BE2C (cell line): Measurements from ENCODE around the gene HES4.

Experiments
- DNase-seq: peaks from one replicate; pipeline ENCODE4 v3.0.0-alpha.2; 2020
- H3K27me3 ChIP-seq: fragments of 250-450 bp; sonication (Bioruptor Pico); 2 replicates; pipeline ENCODE4 v1.5.1; 2020; ENCODE audit warnings: mild to moderate bottlenecking
- H3K36me3 ChIP-seq: fragments of 250-450 bp; sonication (Bioruptor Pico); 2 replicates; pipeline ENCODE4 v1.5.1; 2020; ENCODE audit warnings: mild to moderate bottlenecking
- H3K4me1 ChIP-seq: fragments of 250-450 bp; sonication (Bioruptor Pico); 2 replicates; pipeline ENCODE4 v1.5.1; 2020
- H3K4me3 ChIP-seq: 2 replicates; pipeline ENCODE4 v1.5.1; 2011; ENCODE audit warnings: low read depth, low read length
- H3K9me3 ChIP-seq: fragments of 250-450 bp; sonication (Bioruptor Pico); 2 replicates; pipeline ENCODE4 v1.5.1; 2020
- CTCF ChIP-seq: IDR thresholded peaks from 2 replicates; pipeline ENCODE4 v1.5.1; 2012; ENCODE audit warnings: mild to moderate bottlenecking, low read depth, low read length

The HES4 gene

DNA sequence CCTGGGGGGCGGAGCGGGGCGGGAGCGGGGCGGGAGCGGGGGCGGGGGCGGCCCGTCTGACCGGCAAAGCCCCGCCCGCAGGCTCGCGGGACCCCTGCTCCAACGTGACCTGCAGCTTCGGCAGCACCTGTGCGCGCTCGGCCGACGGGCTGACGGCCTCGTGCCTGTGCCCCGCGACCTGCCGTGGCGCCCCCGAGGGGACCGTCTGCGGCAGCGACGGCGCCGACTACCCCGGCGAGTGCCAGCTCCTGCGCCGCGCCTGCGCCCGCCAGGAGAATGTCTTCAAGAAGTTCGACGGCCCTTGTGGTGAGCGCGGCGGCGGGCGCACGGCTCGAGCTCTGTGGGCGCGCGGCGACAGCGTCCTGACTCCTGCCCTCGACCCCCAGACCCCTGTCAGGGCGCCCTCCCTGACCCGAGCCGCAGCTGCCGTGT, 41.2 kb upstream of the HES4 start:
- no peak for DNase-seq
- Histone ChIP-seq H3K36me3 (no peaks in the 10 kb centered on the region), H3K4me1 (peaks cover 14% of the 10 kb centered on the region), H3K4me3 (no peak overlapping the region), H3K27me3 (peaks cover 25% of the 10 kb centered on the region), H3K9me3 (no peaks in the 10 kb centered on the region)
- TF ChIP-seq CTCF: no peak

GRCh38 chr1:1040004-1040991, 40.4 kb upstream of the HES4 start:
- peak; percentile 9; the same call in 1 of the 2 replicates for TF ChIP-seq CTCF
- peak overlapping the region; percentile 24; the same call in 1 of the 2 replicates for H3K4me3 ChIP-seq
- H3K27me3 ChIP-seq: peaks cover 25% of the 10 kb centered on the region
- peaks cover 14% of the 10 kb centered on the region for H3K4me1 ChIP-seq
- no peaks in the 10 kb centered on the region for H3K36me3 ChIP-seq
- DNase-seq: peak; percentile 90
- H3K9me3 ChIP-seq: no peaks in the 10 kb centered on the region

GRCh38 chr1:1039145-1039910, 39.4 kb upstream of the HES4 start:
- no peak for TF ChIP-seq CTCF
- peaks cover 30% of the 10 kb centered on the region for H3K27me3 ChIP-seq
- no peak overlapping the region for H3K4me3 ChIP-seq

GRCh38 chr1:1038694-1039093, 38.8 kb upstream of the HES4 start:
- H3K9me3 ChIP-seq: no peaks in the 10 kb centered on the region
- H3K36me3 ChIP-seq: no peaks in the 10 kb centered on the region
- no peak overlapping the region for H3K4me3 ChIP-seq
- peaks cover 37% of the 10 kb centered on the region for H3K27me3 ChIP-seq
- peaks cover 14% of the 10 kb centered on the region for H3K4me1 ChIP-seq
- no peak for TF ChIP-seq CTCF
- no peak for DNase-seq

More at GRCh38 chr1:1039145-1039910, 39.4 kb upstream of the HES4 start:
- Histone ChIP-seq H3K9me3 (no peaks in the 10 kb centered on the region), H3K36me3 (no peaks in the 10 kb centered on the region), H3K4me1 (peaks cover 14% of the 10 kb centered on the region)
- no peak for DNase-seq

DNA sequence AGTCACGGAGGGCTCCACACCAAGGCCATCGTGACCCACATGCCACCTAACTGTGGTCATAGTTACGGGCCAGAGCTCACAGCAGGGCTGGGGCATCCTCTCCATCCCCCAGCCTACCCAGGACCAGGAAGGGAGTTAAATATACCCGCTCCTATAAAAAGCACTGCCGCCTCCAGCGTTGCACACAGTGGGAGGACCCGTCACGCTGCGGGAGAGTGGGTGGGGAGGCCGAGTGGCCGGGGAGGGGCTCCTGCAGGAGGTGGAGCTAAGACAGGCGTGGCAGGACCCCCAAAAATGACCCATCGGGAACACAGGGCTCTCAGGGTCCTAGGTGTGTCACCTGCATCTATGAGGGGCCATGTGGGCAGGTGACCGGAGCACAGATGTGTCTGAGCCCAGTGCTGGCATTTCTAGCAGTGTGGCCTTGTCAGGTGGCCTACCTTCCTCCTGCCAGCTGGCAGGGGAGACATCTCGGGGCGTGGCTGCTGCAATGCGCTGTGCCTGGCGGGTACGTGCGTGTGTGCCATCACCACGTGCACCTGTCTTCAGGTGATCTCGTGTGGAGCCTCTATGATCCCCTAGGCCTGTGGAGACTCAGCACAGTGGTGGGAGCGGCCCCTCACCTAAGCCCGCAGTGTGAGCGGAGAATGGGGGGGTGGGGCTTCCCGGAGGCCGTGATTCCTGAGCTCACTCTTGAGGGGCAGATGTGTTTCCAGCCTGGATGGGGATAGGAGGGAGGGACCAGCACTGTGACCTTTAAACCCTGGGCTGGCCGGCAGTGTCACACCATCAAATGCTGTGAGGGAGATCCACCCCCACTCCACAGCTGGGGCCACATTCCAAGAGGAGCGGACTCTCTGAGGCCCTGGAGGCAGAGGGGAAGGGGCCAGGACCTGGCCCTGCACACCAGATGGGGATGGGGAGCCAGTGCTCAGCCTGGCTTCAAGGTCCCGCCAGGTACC, 37.8 kb upstream of the HES4 start:
- peaks cover 14% of the 10 kb centered on the region for H3K4me1 ChIP-seq

More for the DNA sequence above, 37.8 kb upstream of the HES4 start:
- Histone ChIP-seq H3K9me3 (no peaks in the 10 kb centered on the region), H3K36me3 (no peaks in the 10 kb centered on the region), H3K27me3 (peaks cover 41% of the 10 kb centered on the region), H3K4me3 (no peak overlapping the region)
- no peak for DNase-seq
- TF ChIP-seq CTCF: no peak
